Hepatocyte (in vitro differentiated cells): ENCODE data around the gene CWC27.

Source experiments
- EZH2 ChIP-seq: fragments of 200-600 bp; sonication (generic); IDR thresholded peaks from 2 replicates; pipeline ENCODE4 v1.6.1; 2016; ENCODE audit warnings: antibody characterized with exemption, mild to moderate bottlenecking, borderline replicate concordance
- EZH2phosphoT487 ChIP-seq: fragments of 200-600 bp; sonication (generic); IDR thresholded peaks from one replicate; pipeline ENCODE4 v1.6.1; 2018; ENCODE audit warnings: antibody characterized with exemption, mild to moderate bottlenecking, low read depth, moderate library complexity; ENCODE audit not compliant: unreplicated experiment, severe bottlenecking
- TF ChIP-seq, protein P1 (sequence below): fragments of 200-600 bp; sonication (generic); IDR thresholded peaks from 2 replicates; pipeline ENCODE4 v1.5.1; 2016; ENCODE audit warnings: antibody characterized with exemption, mild to moderate bottlenecking; ENCODE audit not compliant: poor library complexity

DNA sequence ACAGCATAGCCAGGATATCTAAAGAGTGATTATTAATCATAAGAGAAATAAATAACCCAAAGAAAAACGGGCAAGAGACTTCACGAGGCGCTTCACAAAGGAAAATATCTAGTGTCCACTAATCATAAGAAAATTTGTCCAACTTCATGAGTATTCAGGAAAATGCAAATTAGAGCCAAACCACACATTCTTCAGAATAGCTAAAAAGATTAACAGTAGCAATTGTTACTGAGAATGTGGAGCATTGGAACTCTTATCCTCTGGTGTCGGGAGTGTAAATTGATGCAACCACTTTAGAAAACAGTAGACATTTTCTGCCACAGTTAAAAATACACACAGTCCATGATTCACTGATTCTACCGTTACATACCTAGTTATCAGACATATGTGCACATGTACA is 145.7 kb downstream of the CWC27 start:
- TF ChIP-seq EZH2: no peak
- TF ChIP-seq, protein P1, sequence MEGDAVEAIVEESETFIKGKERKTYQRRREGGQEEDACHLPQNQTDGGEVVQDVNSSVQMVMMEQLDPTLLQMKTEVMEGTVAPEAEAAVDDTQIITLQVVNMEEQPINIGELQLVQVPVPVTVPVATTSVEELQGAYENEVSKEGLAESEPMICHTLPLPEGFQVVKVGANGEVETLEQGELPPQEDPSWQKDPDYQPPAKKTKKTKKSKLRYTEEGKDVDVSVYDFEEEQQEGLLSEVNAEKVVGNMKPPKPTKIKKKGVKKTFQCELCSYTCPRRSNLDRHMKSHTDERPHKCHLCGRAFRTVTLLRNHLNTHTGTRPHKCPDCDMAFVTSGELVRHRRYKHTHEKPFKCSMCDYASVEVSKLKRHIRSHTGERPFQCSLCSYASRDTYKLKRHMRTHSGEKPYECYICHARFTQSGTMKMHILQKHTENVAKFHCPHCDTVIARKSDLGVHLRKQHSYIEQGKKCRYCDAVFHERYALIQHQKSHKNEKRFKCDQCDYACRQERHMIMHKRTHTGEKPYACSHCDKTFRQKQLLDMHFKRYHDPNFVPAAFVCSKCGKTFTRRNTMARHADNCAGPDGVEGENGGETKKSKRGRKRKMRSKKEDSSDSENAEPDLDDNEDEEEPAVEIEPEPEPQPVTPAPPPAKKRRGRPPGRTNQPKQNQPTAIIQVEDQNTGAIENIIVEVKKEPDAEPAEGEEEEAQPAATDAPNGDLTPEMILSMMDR: no peak
- no peak for TF ChIP-seq EZH2phosphoT487
